HuH-7 (cell line): ENCODE measurements around the gene VRK1.

ENCODE experiments used
- DNase-seq: peaks from one replicate; pipeline ENCODE4 v3.0.0; 2011; ENCODE audit warnings: low spot score

Gene VRK1

GRCh38 chr14:96922986-96923385, 125.8 kb downstream of the VRK1 start:
- no peak for DNase-seq

- no peak for DNase-seq
Measured at GRCh38 chr14:96925422-96925821, 128.2 kb downstream of the VRK1 start.

GRCh38 chr14:96926001-96926400, 128.8 kb downstream of the VRK1 start:
- DNase-seq: no peak

GRCh38 chr14:96928779-96929380, 131.7 kb downstream of the VRK1 start:
- DNase-seq: no peak

- DNase-seq: no peak
Measured at GRCh38 chr14:96929950-96930349, 132.8 kb downstream of the VRK1 start.

GRCh38 chr14:96930526-96930925, 133.3 kb downstream of the VRK1 start:
- no peak for DNase-seq
